OCI-LY7 (cell line): ENCODE results near the gene TGM1. TPM values are rescaled to one million over a fixed set of nuclear protein-coding genes. Genes with fewer than 3 reads are reported as not detected.

ENCODE experiments used
- BruUV-seq: library from RNA; stranded (reverse); fragments of 400-500 nt; replicated peaks from 2 replicates; lab custom pipeline; 2021; lab: Mats Ljungman, UMichigan
- CTCF ChIA-PET: fragments of 300-600 bp; sonication (Branson Sonifier 250); formaldehyde crosslinking; loops from one replicate; lab custom pipeline; 2022; ENCODE audit warnings: antibody characterized with exemption; ENCODE audit not compliant: unreplicated experiment; lab: Charles Lee
- POLR2A ChIA-PET: fragments of 300-600 bp; sonication (Branson Sonifier 250); formaldehyde crosslinking; loops from one replicate; lab custom pipeline; 2022; ENCODE audit warnings: antibody characterized with exemption; lab: Charles Lee
- DNase-seq: peaks from one replicate; pipeline ENCODE4 v3.0.0-alpha.2; 2015; ENCODE audit warnings: low spot score
- H2AFZ ChIP-seq: fragments of 200-600 bp; sonication (generic), shearing (Covaris generic); 2 replicates; pipeline ENCODE4 v1.6.1; 2014; ENCODE audit warnings: mild to moderate bottlenecking, antibody characterized with exemption, low read length, moderate library complexity
- H3K27ac ChIP-seq: fragments of 200-600 bp; sonication (generic); 2 replicates; pipeline ENCODE4 v1.5.1; 2014; ENCODE audit warnings: mixed run types, low read depth, mild to moderate bottlenecking, moderate library complexity, low read length, inconsistent platforms; ENCODE audit not compliant: poor library complexity, severe bottlenecking
- H3K36me3 ChIP-seq: fragments of 200-600 bp; sonication (generic); 2 replicates; pipeline ENCODE4 v1.6.1; 2014; ENCODE audit warnings: mild to moderate bottlenecking, antibody characterized with exemption, low read length, moderate library complexity, mixed read lengths; ENCODE audit not compliant: insufficient read depth
- H3K4me1 ChIP-seq: fragments of 200-600 bp; sonication (generic); 2 replicates; pipeline ENCODE4 v1.5.1; 2014; ENCODE audit warnings: mild to moderate bottlenecking, low read length; ENCODE audit not compliant: insufficient read depth, poor library complexity, severe bottlenecking
- H3K4me2 ChIP-seq: fragments of 200-600 bp; sonication (generic); 2 replicates; pipeline ENCODE4 v1.6.1; 2014; ENCODE audit warnings: mild to moderate bottlenecking, low read length
- H3K4me3 ChIP-seq: fragments of 200-600 bp; sonication (generic); 2 replicates; pipeline ENCODE4 v1.5.1; 2014; ENCODE audit warnings: mild to moderate bottlenecking, low read depth, low read length; ENCODE audit not compliant: poor library complexity, severe bottlenecking
- H3K79me2 ChIP-seq: fragments of 200-600 bp; sonication (generic); 2 replicates; pipeline ENCODE4 v1.6.1; 2016; ENCODE audit warnings: low read depth, mild to moderate bottlenecking, low read length, moderate library complexity, mixed read lengths; ENCODE audit not compliant: insufficient read depth
- H3K9me2 ChIP-seq: fragments of 200-600 bp; sonication (generic); 2 replicates; pipeline ENCODE4 v1.6.1; 2016; ENCODE audit warnings: mild to moderate bottlenecking, low read length, mixed read lengths; ENCODE audit not compliant: insufficient read depth
- H3K9me3 ChIP-seq: fragments of 200-600 bp; sonication (generic); 2 replicates; pipeline ENCODE4 v1.6.1; 2014; ENCODE audit warnings: mild to moderate bottlenecking, mixed run types, low read length, mixed read lengths
- H4K20me1 ChIP-seq: fragments of 200-600 bp; sonication (generic); 2 replicates; pipeline ENCODE4 v1.6.1; 2014; ENCODE audit warnings: mild to moderate bottlenecking, antibody characterized with exemption, low read length, moderate library complexity, mixed read lengths; ENCODE audit not compliant: insufficient read depth
- EZH2phosphoT487 ChIP-seq: fragments of 200-600 bp; sonication (generic); IDR thresholded peaks from 2 replicates; pipeline ENCODE4 v1.6.1; 2018; ENCODE audit warnings: low read depth, borderline replicate concordance, mild to moderate bottlenecking, mixed run types, antibody characterized with exemption, low read length, moderate library complexity, mixed read lengths
- intact Hi-C: fragments of 100-400 bp; cut with micrococcal nuclease; formaldehyde crosslinking; loops from one replicate; pipeline ENCODE4 v1.10.0; 2022; ENCODE audit not compliant: unreplicated experiment
- total RNA-seq, 2 experiments: library from RNA; depleted of rRNA in 1 of 2; stranded (reverse); fragments of >200 nt in 1 of 2; shearing (Covaris generic) in 1 of 2; gene quantifications; 2 replicates each; pipeline ENCODE4 v1.2.3, GENCODE V29; 2014 to 2022
- TF ChIP-seq, protein P1 (sequence below): fragments of 200-600 bp; sonication (generic); conservative IDR thresholded peaks from 2 replicates; pipeline ENCODE4 v1.5.1; 2014; ENCODE audit warnings: mild to moderate bottlenecking, antibody characterized with exemption, low read length, moderate library complexity, mixed read lengths

The TGM1 gene
- total RNA-seq, 2 experiments from 2014 or later, result 5.2 to 5.4 TPM

DNA sequence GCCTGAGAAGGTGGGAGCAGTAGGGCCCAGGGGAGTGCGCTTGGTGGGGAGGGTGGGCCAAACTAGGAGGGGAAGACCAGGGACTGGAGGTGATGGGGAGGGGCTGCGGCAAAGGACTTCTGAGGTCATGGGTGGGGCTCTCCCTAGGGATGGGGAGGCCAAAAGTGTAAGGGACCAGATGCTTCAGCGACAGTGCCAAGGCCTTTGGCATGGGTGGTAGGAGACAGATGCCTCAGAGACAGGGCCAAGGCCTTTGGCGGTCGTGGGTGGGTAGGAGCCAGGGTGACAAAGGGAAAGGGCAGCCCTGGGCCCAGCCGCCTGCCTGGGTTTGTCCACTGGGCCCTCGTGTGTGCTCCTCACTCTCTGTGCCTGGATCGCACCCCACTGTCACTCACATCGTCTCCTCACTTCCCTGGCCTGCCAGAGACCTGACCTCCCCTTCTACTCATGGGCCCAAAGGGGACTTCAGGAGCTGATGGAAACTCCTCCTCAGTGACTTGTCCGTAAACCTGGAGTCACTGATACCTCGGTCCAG lies 21.6 kb upstream of the TGM1 start:
- TF ChIP-seq EZH2phosphoT487, result no peak
- TF ChIP-seq, protein P1, sequence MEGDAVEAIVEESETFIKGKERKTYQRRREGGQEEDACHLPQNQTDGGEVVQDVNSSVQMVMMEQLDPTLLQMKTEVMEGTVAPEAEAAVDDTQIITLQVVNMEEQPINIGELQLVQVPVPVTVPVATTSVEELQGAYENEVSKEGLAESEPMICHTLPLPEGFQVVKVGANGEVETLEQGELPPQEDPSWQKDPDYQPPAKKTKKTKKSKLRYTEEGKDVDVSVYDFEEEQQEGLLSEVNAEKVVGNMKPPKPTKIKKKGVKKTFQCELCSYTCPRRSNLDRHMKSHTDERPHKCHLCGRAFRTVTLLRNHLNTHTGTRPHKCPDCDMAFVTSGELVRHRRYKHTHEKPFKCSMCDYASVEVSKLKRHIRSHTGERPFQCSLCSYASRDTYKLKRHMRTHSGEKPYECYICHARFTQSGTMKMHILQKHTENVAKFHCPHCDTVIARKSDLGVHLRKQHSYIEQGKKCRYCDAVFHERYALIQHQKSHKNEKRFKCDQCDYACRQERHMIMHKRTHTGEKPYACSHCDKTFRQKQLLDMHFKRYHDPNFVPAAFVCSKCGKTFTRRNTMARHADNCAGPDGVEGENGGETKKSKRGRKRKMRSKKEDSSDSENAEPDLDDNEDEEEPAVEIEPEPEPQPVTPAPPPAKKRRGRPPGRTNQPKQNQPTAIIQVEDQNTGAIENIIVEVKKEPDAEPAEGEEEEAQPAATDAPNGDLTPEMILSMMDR, result no peak

DNA sequence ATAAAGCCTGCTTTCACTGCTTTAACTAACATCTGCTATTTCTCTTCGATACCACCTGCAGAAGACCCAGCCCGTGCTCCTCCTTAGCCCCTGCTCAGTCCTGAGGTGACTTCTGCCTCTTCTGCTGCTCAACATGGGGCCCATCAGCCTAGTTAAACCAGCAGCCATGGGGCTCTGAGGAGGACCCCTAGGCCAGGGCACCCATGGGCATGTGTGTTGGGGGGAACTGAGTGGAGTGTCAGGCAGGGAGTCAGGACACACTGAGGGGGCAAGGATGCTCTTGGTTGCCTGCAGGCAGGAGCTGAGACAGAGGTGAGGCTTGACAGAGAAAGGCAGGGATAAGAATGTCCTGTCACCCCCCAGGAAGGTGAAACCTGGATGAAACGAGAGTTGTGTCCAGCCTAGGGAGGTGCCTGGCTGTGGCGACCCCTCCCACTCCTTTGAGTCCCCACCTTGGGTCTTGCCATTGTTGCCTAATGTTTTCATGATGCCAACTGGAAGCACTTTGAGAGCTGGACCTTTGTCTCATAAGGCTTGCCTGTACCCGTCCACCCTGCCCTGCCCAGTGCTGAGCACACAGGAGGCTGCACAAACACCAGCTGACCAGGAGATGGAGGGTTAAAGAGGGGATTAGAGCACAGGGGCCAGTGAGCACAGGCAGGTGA lies 21.0 kb upstream of the TGM1 start:
- POLR2A ChIA-PET, result interaction anchor here (1.0 kb wide), 1 partner anchor 40 kb away, joined by 5 read pairs; no protein-coding TSS in a partner anchor

More for the DNA sequence above, 21.6 kb upstream of the TGM1 start:
- POLR2A ChIA-PET, result no interaction called here
- peaks cover under 1% of the 10 kb centered on the region for H3K4me1 ChIP-seq
- CTCF ChIA-PET, result no interaction called here
- H3K4me3 ChIP-seq, result no peak overlapping the region
- H3K36me3 ChIP-seq, result peaks cover 4% of the 10 kb centered on the region; the same call in 1 of the 2 replicates
- no peaks in the 10 kb centered on the region for H3K9me3 ChIP-seq
- no peak for DNase-seq
- intact Hi-C loops, result no loop called here
- H3K4me2 ChIP-seq, result no peak overlapping the region
- no peak overlapping the region for H2AFZ ChIP-seq
- H3K79me2 ChIP-seq, result no peaks in the 10 kb centered on the region
- no peaks in the 10 kb centered on the region for H3K9me2 ChIP-seq
- H4K20me1 ChIP-seq, result no peaks in the 10 kb centered on the region
- no TSS peak for BruUV-seq
- no peak overlapping the region for H3K27ac ChIP-seq

More for the DNA sequence above, 21.0 kb upstream of the TGM1 start:
- Histone ChIP-seq H3K79me2 (no peaks in the 10 kb centered on the region), H2AFZ (no peak overlapping the region), H3K4me1 (peaks cover 7% of the 10 kb centered on the region), H3K36me3 (no peaks in the 10 kb centered on the region), H4K20me1 (no peaks in the 10 kb centered on the region), H3K27ac (no peak overlapping the region), H3K9me3 (no peaks in the 10 kb centered on the region), H3K4me3 (no peak overlapping the region), H3K9me2 (no peaks in the 10 kb centered on the region), H3K4me2 (no peak overlapping the region)
- BruUV-seq, result no TSS peak
- TF ChIP-seq, protein P1, result no peak
- TF ChIP-seq EZH2phosphoT487, result no peak
- intact Hi-C loops, result no loop called here
- CTCF ChIA-PET, result no interaction called here
- DNase-seq, result no peak
